Thyroid gland (tissue), 4 donors: ENCODE measurements around the gene MED29. TPM values are rescaled to one million over a fixed set of nuclear protein-coding genes. Genes with fewer than 3 reads are reported as not detected.

ENCODE experiments used
- DNase-seq, 2 donors: peaks; one replicate each; pipeline ENCODE4 v3.0.0-alpha.2; 2019
- H3K27ac ChIP-seq, 3 donors: fragments of 200-600 bp; sonication (generic); 1 replicate in 2 of 3; 2 replicates in 1 of 3; pipeline ENCODE4 v1.5.1; 2016 to 2019; ENCODE audit warnings: mild to moderate bottlenecking in 1 of 3, moderate library complexity in 1 of 3
- H3K27me3 ChIP-seq: fragments of 200-600 bp; sonication (generic); one replicate; pipeline ENCODE4 v1.5.1; 2019
- H3K36me3 ChIP-seq, 2 donors: fragments of 200-600 bp; sonication (generic); one replicate each; pipeline ENCODE4 v1.5.1; 2016 to 2019
- H3K4me1 ChIP-seq, 2 donors: fragments of 200-600 bp; sonication (generic); one replicate each; pipeline ENCODE4 v1.5.1; 2017 to 2019
- H3K4me3 ChIP-seq, 3 donors: fragments of 200-600 bp; sonication (generic); replicated peaks in 1 of 3; 1 replicate in 2 of 3; 2 replicates in 1 of 3; pipeline ENCODE4 v1.5.1; 2016; ENCODE audit warnings: mild to moderate bottlenecking in 1 of 3
- H3K9me3 ChIP-seq: fragments of 200-600 bp; sonication (generic); one replicate; pipeline ENCODE4 v1.5.1; 2017
- CTCF ChIP-seq, 6 experiments: fragments of 200-600 bp in 3 of 6; fragments of 450-650 bp in 3 of 6; sonication (generic) in 3 of 6; IDR thresholded peaks; one replicate each; pipeline ENCODE4 v1.5.1; 2016 to 2019; ENCODE audit warnings: antibody characterized with exemption in 6 of 6, mild to moderate bottlenecking in 2 of 6, inconsistent platforms in 1 of 6, moderate library complexity in 1 of 6
- POLR2A ChIP-seq, 2 donors: fragments of 450-650 bp; IDR thresholded peaks; one replicate each; pipeline ENCODE4 v1.6.1; 2017; ENCODE audit warnings: antibody characterized with exemption in 2 of 2, mild to moderate bottlenecking in 2 of 2, moderate library complexity in 1 of 2
- WGBS, 2 donors: methylation state at CpG; one replicate each; pipeline ENCODE4 v1.1.5; 2017; 5-methylcytosine and 5-hydroxymethylcytosine counted together
- intact Hi-C: fragments of 100-400 bp; cut with DNase I; formaldehyde crosslinking; loops from one replicate; pipeline ENCODE4 v1.15.1; 2023
- total RNA-seq, 4 donors: library from RNA; depleted of rRNA; stranded (reverse); fragments of >200 nt; gene quantifications; one replicate each; pipeline ENCODE4 v1.2.3, GENCODE V29; 2016

MED29 gene
- total RNA-seq, 4 donors from 2014 or later = 44.3 to 77.5 (median 63.4) TPM

GRCh38 chr19:39411832-39412099, 20.6 kb downstream of the MED29 start:
- Histone ChIP-seq H3K4me3 (no peak overlapping the region), H3K27me3 (no peaks in the 10 kb centered on the region), H3K9me3 (no peaks in the 10 kb centered on the region), H3K4me1 (peaks cover 43 to 44% of the 10 kb centered on the region in 2 donors), H3K36me3 (peaks cover 14 to 20% of the 10 kb centered on the region in 2 donors), H3K27ac (peak overlapping the region; percentile 95 to 100 (median 99))
- intact Hi-C loops = no loop called here
- 0% methylated on average over 7 of the region's 7 CpGs for WGBS, 2 donors
- no peak for TF ChIP-seq POLR2A (IDR thresholded peaks at IDR 0.05)
- peak; percentile 89 to 99 (median 95) for TF ChIP-seq CTCF (IDR thresholded peaks at IDR 0.05)
- DNase-seq = peak; percentile 94 to 95

- TF ChIP-seq CTCF (IDR thresholded peaks at IDR 0.05) (peak; percentile 43 to 95 (median 80)), POLR2A (IDR thresholded peaks at IDR 0.05) (peak in 1 of 2 donors; percentile 61)
- Histone ChIP-seq H3K4me1 (peaks cover 43 to 44% of the 10 kb centered on the region in 2 donors), H3K4me3 (peak within 1 kb of the TSS; percentile 50 to 77 (median 59)), H3K27me3 (no peaks in the 10 kb centered on the region), H3K36me3 (peaks cover 14 to 16% of the 10 kb centered on the region in 2 donors), H3K9me3 (no peaks in the 10 kb centered on the region), H3K27ac (peak within 1 kb of the TSS; percentile 95 to 100 (median 99))
- intact Hi-C loops = no loop called here
- 2% methylated on average over 18 to 28 of the region's 60 CpGs for WGBS, 2 donors
- DNase-seq = peak; percentile 98
These were observed 21.1 kb downstream of the MED29 start, which contains the start of gene PLEKHG2 for GRCh38 chr19:39412100-39412866. TSS of gene PLEKHG2 (plus strand) at chr19:39412669. CDS start at chr19:39414087, 1,418 bp downstream.

- H3K4me1 ChIP-seq = peaks cover 41 to 43% of the 10 kb centered on the region in 2 donors
- no peaks in the 10 kb centered on the region for H3K27me3 ChIP-seq
- H3K4me3 ChIP-seq = peak overlapping the region; percentile 50 to 77 (median 59)
- H3K27ac ChIP-seq = peak overlapping the region; percentile 94 to 100 (median 95)
- intact Hi-C loops = no loop called here
- 0 to 5% methylated on average over 9 to 10 of the region's 24 CpGs for WGBS, 2 donors
- TF ChIP-seq CTCF (IDR thresholded peaks at IDR 0.05) (no peak), POLR2A (IDR thresholded peaks at IDR 0.05) (no peak)
- peak; percentile 30 to 47 for DNase-seq
- H3K36me3 ChIP-seq = peaks cover 10 to 15% of the 10 kb centered on the region in 2 donors
- no peaks in the 10 kb centered on the region for H3K9me3 ChIP-seq
These were observed 21.7 kb downstream of the MED29 start for GRCh38 chr19:39412867-39413271.

GRCh38 chr19:39413272-39413910, 22.2 kb downstream of the MED29 start:
- intact Hi-C loops = no loop called here
- peak overlapping the region; percentile 50 to 77 (median 59) for H3K4me3 ChIP-seq
- TF ChIP-seq POLR2A (IDR thresholded peaks at IDR 0.05) (no peak), CTCF (IDR thresholded peaks at IDR 0.05) (no peak)
- no peaks in the 10 kb centered on the region for H3K9me3 ChIP-seq
- 4 to 9% methylated on average over 9 of the region's 54 CpGs for WGBS, 2 donors
- peaks cover 36 to 43% of the 10 kb centered on the region in 2 donors for H3K4me1 ChIP-seq
- H3K27me3 ChIP-seq = no peaks in the 10 kb centered on the region
- H3K36me3 ChIP-seq = peaks cover 5 to 9% of the 10 kb centered on the region in 2 donors
- H3K27ac ChIP-seq = peak overlapping the region; percentile 94 to 100 (median 95)
- peak; percentile 40 to 55 for DNase-seq
